OCI-LY3 (cell line): ENCODE data around the gene DIPK1B.

Experiments
- H2AFZ ChIP-seq: fragments of 200-600, 300-600 bp; shearing (Covaris generic); 2 replicates; pipeline ENCODE4 v1.6.0; 2014; ENCODE audit warnings: antibody characterized with exemption, low read depth, low read length
- H3K27ac ChIP-seq: fragments of 200-600, 300-600 bp; sonication (generic); 2 replicates; pipeline ENCODE4 v1.5.1; 2014; ENCODE audit warnings: mild to moderate bottlenecking, low read length, moderate library complexity, mixed read lengths
- H3K27me3 ChIP-seq: fragments of 200-600, 300-600 bp; sonication (generic); 2 replicates; pipeline ENCODE4 v1.6.1; 2014; ENCODE audit warnings: low read depth, low read length, mixed read lengths
- H3K36me3 ChIP-seq: fragments of 200-600, 300-600 bp; sonication (generic); replicated peaks from 2 replicates; pipeline ENCODE3; 2014; ENCODE audit warnings: low read depth, low read length, mixed read lengths
- H3K4me1 ChIP-seq: fragments of 300-600, 200-600 bp; sonication (generic); 2 replicates; pipeline ENCODE4 v1.6.1; 2014; ENCODE audit warnings: low read length, mixed read lengths
- H3K4me2 ChIP-seq: fragments of 200-600, 300-600 bp; sonication (generic); 2 replicates; pipeline ENCODE4 v1.6.1; 2014; ENCODE audit warnings: low read length, mixed read lengths
- H3K4me3 ChIP-seq: fragments of 300-600, 200-600 bp; sonication (generic); 2 replicates; pipeline ENCODE4 v1.5.1; 2014; ENCODE audit warnings: antibody characterized with exemption, mild to moderate bottlenecking, low read length, moderate library complexity
- H3K79me2 ChIP-seq: fragments of 300-600, 200-600 bp; shearing (Covaris generic); 2 replicates; pipeline ENCODE4 v1.6.1; 2014; ENCODE audit warnings: mild to moderate bottlenecking, low read length, mixed read lengths
- H3K9ac ChIP-seq: fragments of 300-600, 200-600 bp; shearing (Covaris generic); 2 replicates; pipeline ENCODE4 v1.6.0; 2014; ENCODE audit warnings: mild to moderate bottlenecking, low read length, moderate library complexity
- H3K9me3 ChIP-seq: fragments of 200-600, 300-600 bp; shearing (Covaris generic); 2 replicates; pipeline ENCODE4 v1.6.1; 2014; ENCODE audit warnings: low read length, mixed read lengths; ENCODE audit not compliant: insufficient read depth
- H4K20me1 ChIP-seq: fragments of 200-600, 300-600 bp; sonication (generic); 2 replicates; pipeline ENCODE4 v1.6.1; 2016; ENCODE audit warnings: low read length, mixed read lengths; ENCODE audit not compliant: insufficient read depth
- EZH2phosphoT487 ChIP-seq: fragments of 200-600 bp; shearing (Covaris generic); IDR thresholded peaks from 2 replicates; pipeline ENCODE4 v1.6.1; 2018; ENCODE audit warnings: antibody characterized with exemption, mixed run types, low read depth
- TF ChIP-seq, protein P1 (sequence below): fragments of 200-600, 300-600 bp; sonication (generic); IDR thresholded peaks from 2 replicates; pipeline ENCODE4 v1.5.1; 2014; ENCODE audit warnings: antibody characterized with exemption, low read length, low read depth

DIPK1B gene

DNA sequence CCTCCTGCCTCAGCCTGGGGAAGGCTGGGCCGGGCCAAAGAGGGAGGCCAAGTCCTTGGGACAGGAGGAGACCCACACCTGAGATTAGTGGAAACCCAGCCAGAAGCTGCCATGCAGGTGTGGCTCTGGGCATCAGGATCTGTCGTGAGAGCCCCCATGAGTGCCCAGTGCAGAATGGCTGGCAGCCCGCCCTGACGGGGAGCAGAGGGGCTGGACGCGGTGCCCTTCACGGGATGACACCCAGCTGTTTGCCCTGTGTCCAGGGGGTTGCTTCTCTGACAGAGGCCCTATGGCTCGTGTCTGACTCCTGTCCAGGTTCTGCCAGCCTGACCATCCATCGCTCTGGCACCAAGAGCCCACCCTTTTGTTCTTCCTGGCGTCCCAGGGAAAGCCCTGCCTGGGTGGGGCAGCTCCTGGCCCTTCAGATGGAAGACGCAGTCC is 8.5 kb downstream of the DIPK1B start:
- no peak overlapping the region for H2AFZ ChIP-seq
- H3K79me2 ChIP-seq: peaks cover 6% of the 10 kb centered on the region
- TF ChIP-seq, protein P1, sequence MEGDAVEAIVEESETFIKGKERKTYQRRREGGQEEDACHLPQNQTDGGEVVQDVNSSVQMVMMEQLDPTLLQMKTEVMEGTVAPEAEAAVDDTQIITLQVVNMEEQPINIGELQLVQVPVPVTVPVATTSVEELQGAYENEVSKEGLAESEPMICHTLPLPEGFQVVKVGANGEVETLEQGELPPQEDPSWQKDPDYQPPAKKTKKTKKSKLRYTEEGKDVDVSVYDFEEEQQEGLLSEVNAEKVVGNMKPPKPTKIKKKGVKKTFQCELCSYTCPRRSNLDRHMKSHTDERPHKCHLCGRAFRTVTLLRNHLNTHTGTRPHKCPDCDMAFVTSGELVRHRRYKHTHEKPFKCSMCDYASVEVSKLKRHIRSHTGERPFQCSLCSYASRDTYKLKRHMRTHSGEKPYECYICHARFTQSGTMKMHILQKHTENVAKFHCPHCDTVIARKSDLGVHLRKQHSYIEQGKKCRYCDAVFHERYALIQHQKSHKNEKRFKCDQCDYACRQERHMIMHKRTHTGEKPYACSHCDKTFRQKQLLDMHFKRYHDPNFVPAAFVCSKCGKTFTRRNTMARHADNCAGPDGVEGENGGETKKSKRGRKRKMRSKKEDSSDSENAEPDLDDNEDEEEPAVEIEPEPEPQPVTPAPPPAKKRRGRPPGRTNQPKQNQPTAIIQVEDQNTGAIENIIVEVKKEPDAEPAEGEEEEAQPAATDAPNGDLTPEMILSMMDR: no peak
- TF ChIP-seq EZH2phosphoT487: no peak
- peaks cover 44% of the 10 kb centered on the region for H4K20me1 ChIP-seq
- H3K27ac ChIP-seq: no peak overlapping the region
- no peak overlapping the region for H3K4me3 ChIP-seq
- no peak overlapping the region for H3K9ac ChIP-seq
- peaks cover 7% of the 10 kb centered on the region; the same call in 1 of the 2 replicates for H3K4me1 ChIP-seq
- H3K4me2 ChIP-seq: no peak overlapping the region
- no peaks in the 10 kb centered on the region for H3K27me3 ChIP-seq
- peaks cover 25% of the 10 kb centered on the region for H3K36me3 ChIP-seq
- H3K9me3 ChIP-seq: no peaks in the 10 kb centered on the region

DNA sequence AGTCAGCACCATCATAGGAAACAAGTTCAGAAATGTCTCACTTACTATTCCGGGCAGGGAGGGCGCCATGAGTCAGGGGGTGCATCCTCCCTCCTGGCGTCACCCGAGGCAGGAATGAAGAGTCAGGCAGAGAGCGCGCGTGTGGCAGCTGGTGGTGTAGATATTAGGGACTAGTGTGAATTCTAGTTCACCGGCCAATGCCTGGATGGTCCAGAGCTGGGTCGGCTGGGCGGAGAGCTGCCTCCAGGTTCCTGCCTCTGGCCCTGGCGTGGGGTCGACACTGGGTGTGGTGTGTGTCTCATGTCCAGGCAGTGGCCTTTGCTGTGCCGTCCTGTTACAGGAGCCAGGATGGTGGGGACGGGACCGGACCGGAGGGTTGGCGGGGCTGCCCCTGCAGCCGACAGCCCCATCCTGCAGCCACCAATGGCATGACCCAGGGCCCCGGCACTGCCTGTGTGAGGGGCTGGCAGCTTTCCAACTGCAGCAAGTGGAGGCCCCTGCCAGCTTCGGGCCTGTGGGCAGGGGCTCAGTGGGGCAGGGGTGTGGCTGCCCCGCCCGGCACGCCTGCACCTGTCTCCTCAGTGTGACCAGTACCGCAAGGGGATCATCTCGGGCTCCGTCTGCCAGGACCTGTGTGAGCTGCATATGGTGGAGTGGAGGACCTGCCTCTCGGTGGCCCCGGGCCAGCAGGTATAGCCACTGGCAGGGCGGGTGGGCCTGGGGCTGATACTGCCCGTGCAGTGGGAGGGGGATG is 9.1 kb downstream of the DIPK1B start:
- TF ChIP-seq, protein P1: no peak
- TF ChIP-seq EZH2phosphoT487: no peak
- Histone ChIP-seq H3K9ac (no peak overlapping the region), H2AFZ (no peak overlapping the region), H3K4me1 (peaks cover 13% of the 10 kb centered on the region), H3K36me3 (peaks cover 31% of the 10 kb centered on the region), H4K20me1 (peaks cover 50% of the 10 kb centered on the region), H3K79me2 (peaks cover 12% of the 10 kb centered on the region), H3K4me2 (no peak overlapping the region), H3K4me3 (no peak overlapping the region), H3K27me3 (no peaks in the 10 kb centered on the region), H3K9me3 (no peaks in the 10 kb centered on the region), H3K27ac (no peak overlapping the region)

DNA sequence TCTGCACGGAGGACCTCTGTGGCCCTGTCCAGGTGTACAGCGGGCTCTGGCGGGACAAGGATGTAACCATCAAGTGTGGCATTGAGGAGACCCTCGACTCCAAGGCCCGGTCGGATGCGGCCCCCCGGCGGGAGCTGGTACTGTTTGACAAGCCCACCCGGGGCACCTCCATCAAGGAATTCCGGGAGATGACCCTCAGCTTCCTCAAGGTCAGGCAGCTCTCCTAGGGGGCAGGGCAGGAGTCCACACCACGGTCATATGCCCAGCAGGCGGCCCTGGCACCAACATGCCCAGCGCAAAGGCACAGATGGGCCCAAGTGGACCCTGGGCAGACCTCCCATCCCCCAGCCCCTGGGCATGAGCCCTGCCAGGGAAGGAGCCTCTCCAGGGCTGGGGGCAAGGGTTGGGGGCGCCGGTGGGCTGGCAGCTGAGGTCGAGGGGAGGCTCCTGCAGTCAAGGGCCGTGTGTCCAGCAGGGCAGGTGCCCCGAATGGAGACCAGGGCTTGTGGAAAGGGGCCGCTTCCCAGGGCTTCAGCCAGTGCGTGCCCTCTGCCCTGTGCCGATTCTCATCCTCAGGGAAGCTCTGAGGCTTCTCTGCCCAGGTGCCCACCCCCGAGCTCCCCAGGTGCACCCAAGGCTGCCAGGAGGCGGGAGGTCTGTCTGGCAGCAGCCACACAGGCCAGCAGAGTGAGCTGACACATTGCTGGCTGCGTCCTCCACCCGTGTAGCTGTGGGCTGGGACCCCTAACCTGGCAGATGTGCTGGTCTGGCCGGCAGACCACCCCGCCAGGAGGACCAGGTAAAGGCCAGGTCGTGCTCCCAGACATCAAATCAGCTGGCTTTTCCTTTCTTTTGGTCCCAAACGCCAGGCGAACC is 10.0 kb downstream of the DIPK1B start:
- Histone ChIP-seq H3K27ac (no peak overlapping the region), H3K79me2 (peaks cover 20% of the 10 kb centered on the region), H3K9me3 (no peaks in the 10 kb centered on the region), H3K4me2 (no peak overlapping the region), H3K9ac (no peak overlapping the region), H4K20me1 (peaks cover 58% of the 10 kb centered on the region), H3K36me3 (peaks cover 37% of the 10 kb centered on the region), H3K4me3 (no peak overlapping the region), H3K27me3 (no peaks in the 10 kb centered on the region), H2AFZ (no peak overlapping the region), H3K4me1 (peaks cover 17% of the 10 kb centered on the region)
- TF ChIP-seq, protein P1: no peak
- TF ChIP-seq EZH2phosphoT487: no peak

DNA sequence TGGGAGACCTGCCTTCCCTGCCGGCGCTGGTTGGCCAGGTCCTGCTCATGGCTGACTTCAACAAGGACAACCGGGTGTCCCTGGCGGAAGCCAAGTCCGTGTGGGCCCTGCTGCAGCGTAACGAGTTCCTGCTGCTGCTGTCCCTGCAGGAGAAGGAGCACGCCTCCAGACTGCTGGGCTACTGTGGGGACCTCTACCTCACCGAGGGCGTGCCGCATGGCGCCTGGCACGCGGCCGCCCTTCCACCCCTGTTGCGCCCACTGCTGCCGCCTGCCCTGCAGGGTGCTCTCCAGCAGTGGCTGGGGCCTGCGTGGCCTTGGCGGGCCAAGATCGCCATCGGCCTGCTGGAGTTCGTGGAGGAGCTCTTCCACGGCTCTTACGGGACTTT is 10.6 kb downstream of the DIPK1B start:
- Histone ChIP-seq H3K9me3 (no peaks in the 10 kb centered on the region), H3K79me2 (peaks cover 27% of the 10 kb centered on the region), H3K9ac (no peak overlapping the region), H3K27ac (no peak overlapping the region), H2AFZ (no peak overlapping the region), H3K27me3 (no peaks in the 10 kb centered on the region), H4K20me1 (peaks cover 62% of the 10 kb centered on the region), H3K4me2 (no peak overlapping the region), H3K4me3 (no peak overlapping the region), H3K36me3 (peaks cover 37% of the 10 kb centered on the region), H3K4me1 (peaks cover 17% of the 10 kb centered on the region)
- no peak for TF ChIP-seq EZH2phosphoT487
- TF ChIP-seq, protein P1: no peak
